IMR-90 (cell line): Measurements from ENCODE around the gene VPS37B. TPM values are rescaled to one million over a fixed set of nuclear protein-coding genes. Genes with fewer than 3 reads are reported as not detected.

Experiments
- ATAC-seq: fragments of 200-7000 bp; cut with Tn5 transposase; 2 replicates; pipeline ENCODE4 v1.9.1; 2020; ENCODE audit warnings: low read depth, mild to moderate bottlenecking, moderate library complexity
- BruUV-seq: library from RNA; stranded (reverse); fragments of 400-500 nt; replicated peaks from 2 replicates; lab custom pipeline; 2021; lab: Mats Ljungman, UMichigan
- CTCF ChIA-PET: fragments of 300-600 bp; formaldehyde crosslinking; extraction: SDS; loops from one replicate; lab custom pipeline; 2021; ENCODE audit warnings: antibody characterized with exemption; lab: Yijun Ruan, JAX
- POLR2A ChIA-PET: fragments of 300-600 bp; sonication (Branson Sonifier 250); formaldehyde crosslinking; loops from one replicate; lab custom pipeline; 2022; ENCODE audit warnings: antibody characterized with exemption; ENCODE audit not compliant: unreplicated experiment; lab: Charles Lee
- DNase-seq: peaks from one replicate; pipeline ENCODE4 v3.0.0; 2013
- H2AFZ ChIP-seq: replicated peaks from 2 replicates; pipeline ENCODE3; 2013; ENCODE audit warnings: low read length, mild to moderate bottlenecking; ENCODE audit not compliant: poor library complexity
- H2AK5ac ChIP-seq: 2 replicates; pipeline ENCODE4 v1.6.1; 2013; ENCODE audit warnings: low read depth, low read length, inconsistent platforms
- H2AK9ac ChIP-seq: replicated peaks from 2 replicates; pipeline ENCODE3; 2013; ENCODE audit warnings: mild to moderate bottlenecking, low read depth, low read length, moderate library complexity; ENCODE audit not compliant: poor library complexity
- H2BK120ac ChIP-seq: 2 replicates; pipeline ENCODE4 v1.6.1; 2013; ENCODE audit warnings: low read depth, low read length, inconsistent platforms
- H2BK15ac ChIP-seq: 3 replicates; pipeline ENCODE4 v1.6.1; 2013; ENCODE audit warnings: low read depth, low read length, inconsistent platforms
- H2BK20ac ChIP-seq: 2 replicates; pipeline ENCODE4 v1.6.1; 2013; ENCODE audit warnings: low read depth, mild to moderate bottlenecking, inconsistent platforms, low read length, moderate library complexity
- H2BK5ac ChIP-seq: 2 replicates; pipeline ENCODE4 v1.6.1; 2013; ENCODE audit warnings: mild to moderate bottlenecking, low read depth, low read length, inconsistent platforms; ENCODE audit not compliant: poor library complexity, severe bottlenecking
- H3K14ac ChIP-seq: replicated peaks from 2 replicates; pipeline ENCODE4 v1.6.1; 2013; ENCODE audit warnings: low read depth, low read length, inconsistent platforms
- H3K18ac ChIP-seq: 2 replicates; pipeline ENCODE4 v1.6.1; 2013; ENCODE audit warnings: low read depth, low read length, control low read depth
- H3K23ac ChIP-seq: 2 replicates; pipeline ENCODE4 v1.6.1; 2013; ENCODE audit warnings: low read depth, low read length, inconsistent platforms
- H3K27ac ChIP-seq: 2 replicates; pipeline ENCODE4 v1.5.1; 2013; ENCODE audit warnings: mild to moderate bottlenecking, control low read depth, low read length; ENCODE audit not compliant: insufficient read depth
- H3K27me3 ChIP-seq: 2 replicates; pipeline ENCODE4 v1.6.1; 2013; ENCODE audit warnings: low read length; ENCODE audit not compliant: control insufficient read depth, insufficient read depth
- H3K36me3 ChIP-seq: 2 replicates; pipeline ENCODE4 v1.6.1; 2013; ENCODE audit warnings: low read length, mixed read lengths; ENCODE audit not compliant: control insufficient read depth, insufficient read depth
- H3K4ac ChIP-seq: 2 replicates; pipeline ENCODE4 v1.6.1; 2013; ENCODE audit warnings: low read depth, low read length, inconsistent platforms
- H3K4me1 ChIP-seq: 2 replicates; pipeline ENCODE4 v1.6.1; 2013; ENCODE audit warnings: low read length, mixed read lengths; ENCODE audit not compliant: control insufficient read depth, insufficient read depth
- H3K4me2 ChIP-seq: 2 replicates; pipeline ENCODE4 v1.6.1; 2013; ENCODE audit warnings: low read depth, mild to moderate bottlenecking, control low read depth, low read length, moderate library complexity
- H3K4me3 ChIP-seq: 2 replicates; pipeline ENCODE4 v1.5.1; 2013; ENCODE audit warnings: low read depth, mild to moderate bottlenecking, control low read depth, low read length, moderate library complexity; ENCODE audit not compliant: insufficient read depth
- H3K56ac ChIP-seq: 2 replicates; pipeline ENCODE4 v1.6.1; 2013; ENCODE audit warnings: low read length, inconsistent platforms; ENCODE audit not compliant: insufficient read depth; ENCODE audit errors: extremely low read depth
- H3K79me1 ChIP-seq, 2 experiments: 2 replicates each; pipeline ENCODE4 v1.6.1; 2013; ENCODE audit warnings: low read length in 2 of 2, inconsistent platforms in 1 of 2, low read depth in 1 of 2
- H3K9ac ChIP-seq: 2 replicates; pipeline ENCODE4 v1.6.1; 2013; ENCODE audit warnings: low read depth, low read length, control low read depth
- H3K9me1 ChIP-seq: 2 replicates; pipeline ENCODE4 v1.6.1; 2013; ENCODE audit warnings: low read length, inconsistent platforms; ENCODE audit not compliant: insufficient read depth
- H3K9me3 ChIP-seq: 2 replicates; pipeline ENCODE4 v1.6.1; 2013; ENCODE audit warnings: low read length; ENCODE audit not compliant: control insufficient read depth, insufficient read depth
- H4K20me1 ChIP-seq: 2 replicates; pipeline ENCODE4 v1.6.1; 2013; ENCODE audit warnings: low read length, inconsistent platforms; ENCODE audit not compliant: insufficient read depth
- H4K5ac ChIP-seq: 2 replicates; pipeline ENCODE4 v1.6.1; 2013; ENCODE audit warnings: mild to moderate bottlenecking, low read depth, low read length, control low read depth
- H4K8ac ChIP-seq, 2 experiments: 2 replicates each; pipeline ENCODE4 v1.6.1; 2013; ENCODE audit warnings: low read depth in 2 of 2, low read length in 2 of 2, control low read depth in 1 of 2, inconsistent platforms in 1 of 2
- H4K91ac ChIP-seq: 2 replicates; pipeline ENCODE4 v1.6.1; 2013; ENCODE audit warnings: low read depth, low read length, inconsistent platforms; ENCODE audit not compliant: insufficient read depth
- BHLHE40 ChIP-seq: fragments of 150-350 bp; IDR thresholded peaks from 2 replicates; pipeline ENCODE4 v1.6.1; 2016; ENCODE audit warnings: mild to moderate bottlenecking, low read depth, low read length
- CHD1 ChIP-seq: IDR thresholded peaks from 2 replicates; pipeline ENCODE4 v1.6.1; 2012; ENCODE audit warnings: low read depth, low read length, improper control_type of control experiment
- CTCF ChIP-seq: conservative IDR thresholded peaks from 2 replicates; pipeline ENCODE4 v1.5.1; 2012; ENCODE audit warnings: mild to moderate bottlenecking, low read depth, low read length, improper control_type of control experiment
- FOS ChIP-seq: fragments of 150-350 bp; IDR thresholded peaks from 2 replicates; pipeline ENCODE4 v1.6.1; 2016; ENCODE audit warnings: low read depth, low read length
- MAFK ChIP-seq: IDR thresholded peaks from 2 replicates; pipeline ENCODE4 v1.6.1; 2012; ENCODE audit warnings: low read depth, low read length, improper control_type of control experiment
- MXI1 ChIP-seq: IDR thresholded peaks from 2 replicates; pipeline ENCODE4 v1.6.1; 2012; ENCODE audit warnings: low read depth, mild to moderate bottlenecking, low read length, moderate library complexity, borderline replicate concordance
- SMC3 ChIP-seq: fragments of 150-350 bp; IDR thresholded peaks from 2 replicates; pipeline ENCODE4 v1.6.1; 2016; ENCODE audit warnings: low read depth, mild to moderate bottlenecking, antibody characterized with exemption, low read length, moderate library complexity
- WGBS, 2 experiments: methylation state at CpG; one replicate each; pipeline versions ENCODE4 v1.1.5 to v1.1.7; 2013; ENCODE audit warnings: missing lambda C conversion rate in 2 of 2; ENCODE audit not compliant: insufficient read length in 1 of 2; ENCODE audit errors: extremely low coverage in 2 of 2; 5-methylcytosine and 5-hydroxymethylcytosine counted together
- dilution Hi-C: fragments of 300-500 bp; cut with HindIII; formaldehyde crosslinking; loops from one replicate; pipeline ENCODE4 v1.14.3; 2018; ENCODE audit warnings: low sequenced_read_pairs; ENCODE audit not compliant: unreplicated experiment
- in situ Hi-C: fragments of 300-500 bp; cut with MboI; formaldehyde crosslinking; loops from 3 replicates; pipeline ENCODE4 v1.14.3; 2019; ENCODE audit warnings: low sequenced_read_pairs, inconsistent platforms, mixed read lengths
- intact Hi-C: fragments of 100-400 bp; cut with micrococcal nuclease; formaldehyde crosslinking; loops from 2 replicates; pipeline ENCODE4 v1.10.0; 2022
- polyA plus RNA-seq, 3 experiments: library from polyadenylated mRNA; depleted of rRNA; stranded (reverse); fragments of >200 nt; gene quantifications; 2 replicates each; pipeline ENCODE4 v1.2.3, GENCODE V29; 2012; ENCODE audit warnings: low replicate concordance in 1 of 3
- total RNA-seq: library from RNA; depleted of rRNA; stranded (reverse); fragments of >200 nt; gene quantifications from 2 replicates; pipeline ENCODE4 v1.2.3, GENCODE V29; 2012

The VPS37B gene
- total and polyA plus RNA-seq, 2 of the 4 experiments (the other 2 are of a cell fraction): 8.6 to 25.7 TPM

- no peak overlapping the region for H2AK5ac ChIP-seq
- peaks cover 1% of the 10 kb centered on the region; the same call in 1 of the 2 replicates for H3K27me3 ChIP-seq
- H3K27ac ChIP-seq: no peak overlapping the region
- H3K9me3 ChIP-seq: no peaks in the 10 kb centered on the region
- H3K9me1 ChIP-seq: 0 out of 2 replicates have a peak, but pooled peaks cover 4% of the 10 kb centered on the region
- POLR2A ChIA-PET: no interaction called here
- H3K14ac ChIP-seq: no peak overlapping the region
- no peak overlapping the region for H2BK5ac ChIP-seq
- no peaks in the 10 kb centered on the region for H4K20me1 ChIP-seq
- H3K4me1 ChIP-seq: no peaks in the 10 kb centered on the region
- in situ Hi-C loops (no loop called here), dilution Hi-C loops (no loop called here), intact Hi-C loops (no loop called here)
- H2BK20ac ChIP-seq: no peak overlapping the region
- no peak overlapping the region for H3K9ac ChIP-seq
- no peak overlapping the region for H4K8ac ChIP-seq
- H3K4me3 ChIP-seq: no peak overlapping the region
- no peaks in the 10 kb centered on the region for H3K79me1 ChIP-seq
- H2AK9ac ChIP-seq: no peak overlapping the region
- no peak for DNase-seq
- H4K5ac ChIP-seq: no peak overlapping the region
- CTCF ChIA-PET: no interaction called here
- no peak for ATAC-seq
- H3K23ac ChIP-seq: no peak overlapping the region; the same call in 1 of the 2 replicates
- H3K18ac ChIP-seq: no peak overlapping the region
- 62% methylated on average over 5 of the region's 7 CpGs; no CpG with 5 or more reads in 1 of the 2 experiments for WGBS, 2 experiments
- H4K91ac ChIP-seq: no peak overlapping the region
- no peak overlapping the region for H2AFZ ChIP-seq
- no peak overlapping the region for H2BK120ac ChIP-seq
- no TSS peak for BruUV-seq
- H3K4me2 ChIP-seq: no peak overlapping the region
- no peak overlapping the region for H2BK15ac ChIP-seq
- no peaks in the 10 kb centered on the region for H3K36me3 ChIP-seq
- no peak overlapping the region for H3K56ac ChIP-seq
- no peak for TF ChIP-seq MAFK
- TF ChIP-seq MXI1: no peak
- TF ChIP-seq BHLHE40: no peak
- no peak for TF ChIP-seq SMC3
- TF ChIP-seq CHD1: no peak
- TF ChIP-seq FOS: no peak
- TF ChIP-seq CTCF: no peak
- H3K4ac ChIP-seq: no peak overlapping the region
Observed at GRCh38 chr12:122820838-122821271, 75.1 kb downstream of the VPS37B start.
